ENCODE measurements around the gene DHRSX.

DNA sequence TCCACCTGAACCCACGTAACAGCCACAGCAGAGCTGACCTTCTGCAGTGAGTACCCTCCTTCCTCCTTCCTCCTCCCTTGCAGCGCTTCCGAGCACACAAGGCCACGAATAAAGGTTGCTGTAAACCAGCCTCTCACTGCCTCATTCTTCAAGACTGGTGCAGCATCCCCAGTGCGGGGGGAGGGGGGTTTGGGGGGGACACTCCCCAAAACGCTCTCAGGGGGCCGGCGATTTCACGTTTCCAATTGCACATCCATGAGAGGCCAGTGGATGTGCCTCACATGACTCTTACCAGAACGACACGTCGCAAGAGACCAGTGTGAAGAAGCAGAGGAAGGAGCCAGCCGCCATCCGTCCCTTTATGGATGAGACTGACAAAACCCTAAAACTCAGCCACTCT lies 5.2 kb downstream of the DHRSX start:
- TF ChIP-seq, protein P1, sequence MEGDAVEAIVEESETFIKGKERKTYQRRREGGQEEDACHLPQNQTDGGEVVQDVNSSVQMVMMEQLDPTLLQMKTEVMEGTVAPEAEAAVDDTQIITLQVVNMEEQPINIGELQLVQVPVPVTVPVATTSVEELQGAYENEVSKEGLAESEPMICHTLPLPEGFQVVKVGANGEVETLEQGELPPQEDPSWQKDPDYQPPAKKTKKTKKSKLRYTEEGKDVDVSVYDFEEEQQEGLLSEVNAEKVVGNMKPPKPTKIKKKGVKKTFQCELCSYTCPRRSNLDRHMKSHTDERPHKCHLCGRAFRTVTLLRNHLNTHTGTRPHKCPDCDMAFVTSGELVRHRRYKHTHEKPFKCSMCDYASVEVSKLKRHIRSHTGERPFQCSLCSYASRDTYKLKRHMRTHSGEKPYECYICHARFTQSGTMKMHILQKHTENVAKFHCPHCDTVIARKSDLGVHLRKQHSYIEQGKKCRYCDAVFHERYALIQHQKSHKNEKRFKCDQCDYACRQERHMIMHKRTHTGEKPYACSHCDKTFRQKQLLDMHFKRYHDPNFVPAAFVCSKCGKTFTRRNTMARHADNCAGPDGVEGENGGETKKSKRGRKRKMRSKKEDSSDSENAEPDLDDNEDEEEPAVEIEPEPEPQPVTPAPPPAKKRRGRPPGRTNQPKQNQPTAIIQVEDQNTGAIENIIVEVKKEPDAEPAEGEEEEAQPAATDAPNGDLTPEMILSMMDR (IDR thresholded peaks at IDR 0.05): no peak
- TF ChIP-seq POLR2AphosphoS5 (IDR thresholded peaks at IDR 0.05): no peak
- TF ChIP-seq POLR2A (IDR thresholded peaks at IDR 0.05; ENCODE audit: low read depth): no peak

Measured in esophagus muscularis mucosa (tissue), 3 donors.